Breast epithelium (tissue), 3 donors: Measurements from ENCODE around the gene AGAP3.

Source experiments
- CTCF ChIP-seq, 3 donors: fragments of 450-650 bp; IDR thresholded peaks; one replicate each; pipeline ENCODE4 v1.5.1; 2016 to 2017; ENCODE audit warnings: antibody characterized with exemption in 3 of 3, mild to moderate bottlenecking in 3 of 3, moderate library complexity in 3 of 3
- POLR2A ChIP-seq: fragments of 450-650 bp; IDR thresholded peaks from one replicate; pipeline ENCODE4 v1.6.1; 2016; ENCODE audit warnings: antibody characterized with exemption, mild to moderate bottlenecking, moderate library complexity
- POLR2AphosphoS5 ChIP-seq, 3 donors: sonication (generic); formaldehyde crosslinking; IDR thresholded peaks; one replicate each; pipeline ENCODE4 v1.6.1; 2017; ENCODE audit warnings: antibody characterized with exemption in 3 of 3

GRCh38 chr7:151141311-151141854 lies 55.1 kb downstream of the AGAP3 start:
- no peak for TF ChIP-seq CTCF (IDR thresholded peaks at IDR 0.05)
- TF ChIP-seq POLR2A, result no peak
- TF ChIP-seq POLR2AphosphoS5 (IDR thresholded peaks at IDR 0.05), result no peak
